SKM-1 treated with dmso at 0.1 percent for 144 hours (cell line): ENCODE data around the gene TMPRSS9.
A peak's percentile ranks its signal among the peaks of the same experiment; 100 is the strongest.
"Not testable (repeated sequence)": the region's sequence is repeated elsewhere in the genome, so short reads cannot be mapped to it uniquely, and the experiment has no call there.

Source experiments
- DNase-seq: peaks from one replicate; lab custom pipeline; 2025; ENCODE audit not compliant: unreplicated experiment; lab: John Stamatoyannopoulos, UW

The TMPRSS9 gene

GRCh38 chr19:2416321-2417097, 56.4 kb downstream of the TMPRSS9 start:
- no peak for DNase-seq

GRCh38 chr19:2417436-2417835, 57.4 kb downstream of the TMPRSS9 start:
- DNase-seq, result not testable (repeated sequence)

- DNase-seq, result no peak
These were observed 57.9 kb downstream of the TMPRSS9 start for GRCh38 chr19:2417881-2418406.

- DNase-seq, result no peak
These were observed 59.7 kb downstream of the TMPRSS9 start for GRCh38 chr19:2419754-2420153.

GRCh38 chr19:2420490-2420889, 60.4 kb downstream of the TMPRSS9 start:
- DNase-seq, result no peak

- no peak for DNase-seq
These were observed 61.7 kb downstream of the TMPRSS9 start for GRCh38 chr19:2421581-2422306.

GRCh38 chr19:2423071-2423914, 63.2 kb downstream of the TMPRSS9 start:
- no peak for DNase-seq

GRCh38 chr19:2423915-2424685, 64.0 kb downstream of the TMPRSS9 start:
- no peak for DNase-seq

- no peak for DNase-seq
These were observed 64.9 kb downstream of the TMPRSS9 start for GRCh38 chr19:2424686-2425621.

GRCh38 chr19:2425622-2426581, 65.8 kb downstream of the TMPRSS9 start:
- DNase-seq, result no peak

GRCh38 chr19:2426611-2427428, 66.8 kb downstream of the TMPRSS9 start:
- peak; percentile 16 for DNase-seq

GRCh38 chr19:2427429-2428320, 67.6 kb downstream of the TMPRSS9 start, which contains the start of gene TIMM13:
TSS of gene TIMM13 (minus strand) at chr19:2427586. CDS start at chr19:2427533, 53 bp downstream.
- DNase-seq, result peak; percentile 87

- DNase-seq, result no peak
These were observed 68.2 kb downstream of the TMPRSS9 start for GRCh38 chr19:2428321-2428690.

- no peak for DNase-seq
These were observed 69.0 kb downstream of the TMPRSS9 start for GRCh38 chr19:2428756-2429711.

GRCh38 chr19:2429917-2430535, 70.0 kb downstream of the TMPRSS9 start:
- no peak for DNase-seq
